ENCODE results near the gene MACROD1. TPM values are rescaled to one million over a fixed set of nuclear protein-coding genes. Genes with fewer than 3 reads are reported as not detected.

MACROD1 gene
- total RNA-seq, 1 experiment from 2014 or later: 36.9 TPM

- Mint-ChIP-seq H3K9me3 (no peaks in the 10 kb centered on the region), H3K4me1 (peaks cover 23% of the 10 kb centered on the region), H3K36me3 (no peaks in the 10 kb centered on the region), H3K27ac (no peak overlapping the region), H3K27me3 (ENCODE audit: low read depth) (peaks cover 69% of the 10 kb centered on the region), H3K4me3 (no peak overlapping the region)
- no peak for DNase-seq (ENCODE audit: low spot score)
- no peak for TF ChIP-seq MYBL2 (CRISPR knock-in tag; IDR thresholded peaks at IDR 0.05)
- TF ChIP-seq ZNF317 (CRISPR knock-in tag; IDR thresholded peaks at IDR 0.05; ENCODE audit: borderline replicate concordance, low read depth): no peak
- no peak for TF ChIP-seq ESRRA (CRISPR knock-in tag; IDR thresholded peaks at IDR 0.05; ENCODE audit: borderline replicate concordance)
- TF ChIP-seq, protein P1, sequence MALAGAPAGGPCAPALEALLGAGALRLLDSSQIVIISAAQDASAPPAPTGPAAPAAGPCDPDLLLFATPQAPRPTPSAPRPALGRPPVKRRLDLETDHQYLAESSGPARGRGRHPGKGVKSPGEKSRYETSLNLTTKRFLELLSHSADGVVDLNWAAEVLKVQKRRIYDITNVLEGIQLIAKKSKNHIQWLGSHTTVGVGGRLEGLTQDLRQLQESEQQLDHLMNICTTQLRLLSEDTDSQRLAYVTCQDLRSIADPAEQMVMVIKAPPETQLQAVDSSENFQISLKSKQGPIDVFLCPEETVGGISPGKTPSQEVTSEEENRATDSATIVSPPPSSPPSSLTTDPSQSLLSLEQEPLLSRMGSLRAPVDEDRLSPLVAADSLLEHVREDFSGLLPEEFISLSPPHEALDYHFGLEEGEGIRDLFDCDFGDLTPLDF (CRISPR knock-in tag; IDR thresholded peaks at IDR 0.05): no peak
- no peak for TF ChIP-seq CTCF (IDR thresholded peaks at IDR 0.05)
- no peak for TF ChIP-seq ATF6 (CRISPR knock-in tag; IDR thresholded peaks at IDR 0.05)
- TF ChIP-seq ZNF281 (CRISPR knock-in tag; IDR thresholded peaks at IDR 0.05): no peak
- TF ChIP-seq MAX (CRISPR knock-in tag; IDR thresholded peaks at IDR 0.05): no peak
- no peak for TF ChIP-seq JAZF1 (CRISPR knock-in tag; IDR thresholded peaks at IDR 0.05)
- TF ChIP-seq RELA (CRISPR knock-in tag; IDR thresholded peaks at IDR 0.05; ENCODE audit: borderline replicate concordance): no peak
- TF ChIP-seq, protein P2, sequence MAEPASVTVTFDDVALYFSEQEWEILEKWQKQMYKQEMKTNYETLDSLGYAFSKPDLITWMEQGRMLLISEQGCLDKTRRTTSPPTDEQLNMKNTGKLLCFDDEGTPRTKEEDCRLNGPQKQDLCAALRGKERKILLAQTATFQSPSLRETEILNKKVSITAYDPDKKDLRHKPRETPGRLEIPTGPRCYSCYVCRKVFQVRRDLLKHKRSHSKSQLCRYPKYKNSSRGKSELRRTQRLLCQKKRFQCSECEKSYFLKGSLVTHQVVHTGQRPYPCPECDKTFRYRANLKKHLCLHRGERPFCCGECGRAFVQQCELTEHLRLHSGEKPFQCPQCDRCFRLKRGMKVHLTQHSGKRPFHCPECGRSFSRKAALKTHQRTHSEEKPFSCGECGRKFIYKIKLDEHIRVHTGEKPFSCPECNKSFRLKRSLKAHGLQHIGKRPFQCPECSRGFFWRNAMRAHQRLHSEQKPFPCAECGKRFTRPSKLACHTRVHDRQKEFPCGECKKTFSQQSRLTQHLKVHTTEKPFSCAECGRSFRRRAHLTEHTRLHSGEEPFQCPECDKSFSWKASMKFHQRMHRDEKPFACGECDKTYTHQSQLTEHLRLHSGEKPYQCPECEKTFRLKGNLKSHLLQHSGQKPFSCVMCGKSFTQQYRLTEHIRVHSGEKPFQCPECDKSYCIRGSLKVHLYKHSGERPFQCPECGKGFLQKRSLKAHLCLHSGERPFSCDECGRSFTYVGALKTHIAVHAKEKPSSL (CRISPR knock-in tag; conservative IDR thresholded peaks at IDR 0.05): no peak
- no peak for TF ChIP-seq SOX15 (CRISPR knock-in tag; IDR thresholded peaks at IDR 0.05)
- POLR2A ChIA-PET: interaction anchor here (1.3 kb wide), 1 partner anchor 37 kb away, joined by 3 read pairs; no protein-coding TSS in a partner anchor
- CTCF ChIA-PET: interaction anchor here (0.9 to 2.2 kb wide), 10 partner anchors 9 to 354 kb away, joined by 3 to 12 read pairs (median 4); no protein-coding TSS in a partner anchor
- no peak for ATAC-seq
Measured at GRCh38 chr11:64095273-64095817, 70.6 kb downstream of the MACROD1 start.

All from WTC11 (cell line).